Caco-2 (cell line): ENCODE results near the gene BCL2L11. TPM values are rescaled to one million over a fixed set of nuclear protein-coding genes. Genes with fewer than 3 reads are reported as not detected.

Source experiments
- BruUV-seq: library from RNA; stranded (reverse); fragments of 400-500 nt; replicated peaks from 2 replicates; lab custom pipeline; 2021; lab: Mats Ljungman, UMichigan
- CTCF ChIA-PET: fragments of 300-600 bp; sonication (Branson Sonifier 250); formaldehyde crosslinking; loops from one replicate; lab custom pipeline; 2022; ENCODE audit warnings: antibody characterized with exemption; lab: Charles Lee
- POLR2A ChIA-PET: fragments of 300-600 bp; sonication (Branson Sonifier 250); formaldehyde crosslinking; loops from one replicate; lab custom pipeline; 2022; ENCODE audit warnings: antibody characterized with exemption; lab: Charles Lee
- DNase-seq, 2 experiments: peaks; one replicate each; pipeline versions ENCODE4 v3.0.0 to v3.0.0-alpha.2; 2020 to 2022
- H3K27me3 ChIP-seq: replicated peaks from 2 replicates; pipeline ENCODE4 v1.6.0; 2011; ENCODE audit warnings: low read length; ENCODE audit not compliant: control insufficient read depth, insufficient read depth
- H3K36me3 ChIP-seq: 2 replicates; pipeline ENCODE4 v1.5.1; 2011; ENCODE audit warnings: low read length; ENCODE audit not compliant: control insufficient read depth, insufficient read depth
- H3K4me1 ChIP-seq: fragments of 250-450 bp; sonication (Bioruptor Pico); 2 replicates; pipeline ENCODE4 v1.5.1; 2020; ENCODE audit warnings: mild to moderate bottlenecking
- H3K4me3 ChIP-seq: 2 replicates; pipeline ENCODE4 v1.5.1; 2011; ENCODE audit warnings: low read depth, mild to moderate bottlenecking, control low read depth, low read length
- H3K9me3 ChIP-seq: fragments of 250-450 bp; sonication (Bioruptor Pico); 2 replicates; pipeline ENCODE4 v1.5.1; 2020; ENCODE audit warnings: mild to moderate bottlenecking, moderate library complexity
- H3K27ac Mint-ChIP-seq: one replicate; pipeline ENCODE4 v1.8.0; 2022; ENCODE audit warnings: mixed read lengths; ENCODE audit not compliant: unreplicated experiment
- H3K27me3 Mint-ChIP-seq: one replicate; pipeline ENCODE4 v1.8.0; 2022; ENCODE audit warnings: mixed read lengths; ENCODE audit not compliant: insufficient read depth, unreplicated experiment
- H3K36me3 Mint-ChIP-seq: one replicate; pipeline ENCODE4 v1.8.0; 2022; ENCODE audit warnings: mild to moderate bottlenecking, mixed read lengths; ENCODE audit not compliant: insufficient read depth, unreplicated experiment
- H3K4me1 Mint-ChIP-seq: one replicate; pipeline ENCODE4 v1.8.0; 2022; ENCODE audit warnings: low read depth, mixed read lengths; ENCODE audit not compliant: unreplicated experiment
- H3K4me3 Mint-ChIP-seq: one replicate; pipeline ENCODE4 v1.8.0; 2022; ENCODE audit warnings: mild to moderate bottlenecking, moderate library complexity, mixed read lengths; ENCODE audit not compliant: unreplicated experiment
- H3K9me3 Mint-ChIP-seq: one replicate; pipeline ENCODE4 v1.8.0; 2022; ENCODE audit warnings: mixed read lengths; ENCODE audit not compliant: unreplicated experiment
- CTCF ChIP-seq, 2 experiments: fragments of 200-600 bp in 1 of 2; IDR thresholded peaks; 1 replicate in 1 of 2; 2 replicates in 1 of 2; pipeline versions ENCODE4 v1.5.1 to v1.8.0; 2011 to 2022; ENCODE audit warnings: antibody characterized with exemption in 1 of 2, control low read depth in 1 of 2, inconsistent platforms in 1 of 2, low read depth in 1 of 2, low read length in 1 of 2, mild to moderate bottlenecking in 1 of 2, moderate library complexity in 1 of 2; ENCODE audit not compliant: insufficient read depth in 1 of 2, severe bottlenecking in 1 of 2, unreplicated experiment in 1 of 2
- intact Hi-C: fragments of 100-400 bp; cut with micrococcal nuclease; formaldehyde crosslinking; loops from one replicate; pipeline ENCODE4 v1.10.0; 2022; ENCODE audit not compliant: unreplicated experiment
- total RNA-seq: library from RNA; stranded (reverse); gene quantifications from 2 replicates; pipeline ENCODE4 v1.2.3, GENCODE V29; 2022

BCL2L11 gene
- total RNA-seq, 1 experiment from 2014 or later: 28.9 TPM

GRCh38 chr2:111161971-111162370 is 41.3 kb downstream of the BCL2L11 start:
- TF ChIP-seq CTCF (IDR thresholded peaks at IDR 0.05; ENCODE audit: insufficient read depth in 1 of 2, low read depth in 1 of 2, low read length in 1 of 2, severe bottlenecking in 1 of 2, unreplicated experiment in 1 of 2): no peak
- no peaks in the 10 kb centered on the region for H3K27me3 Mint-ChIP-seq
- BruUV-seq: no TSS peak
- H3K4me3 Mint-ChIP-seq: no peak overlapping the region
- intact Hi-C loops: no loop called here
- CTCF ChIA-PET: no interaction called here
- H3K36me3 Mint-ChIP-seq: peaks cover 27% of the 10 kb centered on the region
- Histone ChIP-seq H3K9me3 (no peaks in the 10 kb centered on the region), H3K27me3 (no peaks in the 10 kb centered on the region), H3K36me3 (peaks cover 10% of the 10 kb centered on the region), H3K4me1 (peaks cover 5% of the 10 kb centered on the region; the same call in 1 of the 2 replicates), H3K4me3 (no peak overlapping the region)
- H3K9me3 Mint-ChIP-seq: no peaks in the 10 kb centered on the region
- DNase-seq: no peak
- H3K27ac Mint-ChIP-seq: no peak overlapping the region
- H3K4me1 Mint-ChIP-seq: peaks cover 6% of the 10 kb centered on the region
- POLR2A ChIA-PET: no interaction called here

GRCh38 chr2:111162718-111163331 is 42.1 kb downstream of the BCL2L11 start:
- Mint-ChIP-seq H3K4me1 (peaks cover 6% of the 10 kb centered on the region), H3K27me3 (no peaks in the 10 kb centered on the region), H3K4me3 (no peak overlapping the region), H3K27ac (no peak overlapping the region), H3K9me3 (no peaks in the 10 kb centered on the region), H3K36me3 (peaks cover 27% of the 10 kb centered on the region)
- intact Hi-C loops: no loop called here
- H3K27me3 ChIP-seq: no peaks in the 10 kb centered on the region
- peaks cover 5% of the 10 kb centered on the region; the same call in 1 of the 2 replicates for H3K4me1 ChIP-seq
- H3K4me3 ChIP-seq: no peak overlapping the region
- POLR2A ChIA-PET: no interaction called here
- BruUV-seq: no TSS peak
- peaks cover 9% of the 10 kb centered on the region for H3K36me3 ChIP-seq
- CTCF ChIA-PET: no interaction called here
- H3K9me3 ChIP-seq: no peaks in the 10 kb centered on the region
- DNase-seq: no peak
- no peak for TF ChIP-seq CTCF (IDR thresholded peaks at IDR 0.05; ENCODE audit: insufficient read depth in 1 of 2, low read depth in 1 of 2, low read length in 1 of 2, severe bottlenecking in 1 of 2, unreplicated experiment in 1 of 2)

GRCh38 chr2:111164078-111164477 is 43.4 kb downstream of the BCL2L11 start:
- Histone ChIP-seq H3K4me1 (peaks cover 5% of the 10 kb centered on the region; the same call in 1 of the 2 replicates), H3K27me3 (no peaks in the 10 kb centered on the region), H3K36me3 (peaks cover 7% of the 10 kb centered on the region; the same call in 1 of the 2 replicates), H3K9me3 (no peaks in the 10 kb centered on the region), H3K4me3 (no peak overlapping the region)
- H3K9me3 Mint-ChIP-seq: no peaks in the 10 kb centered on the region
- no peak for TF ChIP-seq CTCF (IDR thresholded peaks at IDR 0.05; ENCODE audit: insufficient read depth in 1 of 2, low read depth in 1 of 2, low read length in 1 of 2, severe bottlenecking in 1 of 2, unreplicated experiment in 1 of 2)
- intact Hi-C loops: no loop called here
- CTCF ChIA-PET: no interaction called here
- no peak for DNase-seq
- peaks cover 27% of the 10 kb centered on the region for H3K36me3 Mint-ChIP-seq
- no peak overlapping the region for H3K27ac Mint-ChIP-seq
- H3K4me3 Mint-ChIP-seq: no peak overlapping the region
- POLR2A ChIA-PET: no interaction called here
- no TSS peak for BruUV-seq
- peaks cover 6% of the 10 kb centered on the region for H3K4me1 Mint-ChIP-seq
- no peaks in the 10 kb centered on the region for H3K27me3 Mint-ChIP-seq
